Retinal pigment epithelial cell (primary cell): ENCODE measurements around the gene RUNX1.

Experiments used
- DNase-seq: peaks from one replicate; pipeline ENCODE4 v3.0.0-alpha.2; 2010; ENCODE audit warnings: low read depth
- H3K4me3 ChIP-seq: 2 replicates; pipeline ENCODE4 v1.5.1; 2011; ENCODE audit warnings: mild to moderate bottlenecking, low read length, control low read depth, moderate library complexity
- CTCF ChIP-seq: conservative IDR thresholded peaks from 2 replicates; pipeline ENCODE4 v1.5.1; 2011; ENCODE audit warnings: low read depth, low read length, control low read depth, inconsistent platforms

Gene RUNX1

DNA sequence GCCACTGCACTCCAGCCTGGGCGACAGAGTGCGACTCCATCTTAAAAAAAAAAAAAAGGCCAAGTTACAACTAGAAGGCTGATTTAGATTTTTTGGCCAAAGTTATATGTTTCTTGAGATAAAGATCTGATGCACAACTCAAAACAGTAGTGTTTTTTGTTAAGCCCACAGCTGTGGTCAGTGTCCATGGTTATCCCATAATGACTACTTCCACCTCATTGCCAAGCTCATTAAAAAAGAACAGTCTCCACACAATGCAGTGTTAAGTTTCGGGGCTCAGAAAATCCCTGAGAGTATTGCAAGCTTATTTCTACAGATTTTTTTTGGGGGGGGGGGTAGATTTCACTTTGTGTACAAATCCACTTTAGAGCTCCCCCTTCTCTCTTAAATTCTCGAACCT lies 120.5 kb downstream of the RUNX1 start:
- no peak for DNase-seq
- no peak for TF ChIP-seq CTCF
- no peak overlapping the region for H3K4me3 ChIP-seq

DNA sequence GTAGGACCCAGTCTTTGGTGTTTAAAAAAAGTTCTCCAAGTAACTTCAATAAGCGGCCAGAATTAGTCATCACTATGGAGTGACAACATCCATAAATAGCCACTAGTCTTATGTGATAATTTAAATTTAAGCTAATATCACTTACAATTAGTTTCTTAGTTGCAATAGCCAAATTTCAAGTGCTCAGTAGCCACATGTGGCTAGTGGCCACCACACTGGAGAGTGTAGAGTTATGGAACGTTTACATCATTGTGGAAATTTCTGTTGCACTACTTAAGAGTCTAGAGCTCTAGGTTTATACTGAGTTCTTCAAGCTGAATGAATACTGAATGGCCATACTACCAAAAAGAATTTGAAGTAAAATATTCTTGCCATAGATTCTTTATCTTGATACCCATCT lies 121.1 kb downstream of the RUNX1 start:
- H3K4me3 ChIP-seq, result no peak overlapping the region
- DNase-seq, result no peak
- no peak for TF ChIP-seq CTCF

DNA sequence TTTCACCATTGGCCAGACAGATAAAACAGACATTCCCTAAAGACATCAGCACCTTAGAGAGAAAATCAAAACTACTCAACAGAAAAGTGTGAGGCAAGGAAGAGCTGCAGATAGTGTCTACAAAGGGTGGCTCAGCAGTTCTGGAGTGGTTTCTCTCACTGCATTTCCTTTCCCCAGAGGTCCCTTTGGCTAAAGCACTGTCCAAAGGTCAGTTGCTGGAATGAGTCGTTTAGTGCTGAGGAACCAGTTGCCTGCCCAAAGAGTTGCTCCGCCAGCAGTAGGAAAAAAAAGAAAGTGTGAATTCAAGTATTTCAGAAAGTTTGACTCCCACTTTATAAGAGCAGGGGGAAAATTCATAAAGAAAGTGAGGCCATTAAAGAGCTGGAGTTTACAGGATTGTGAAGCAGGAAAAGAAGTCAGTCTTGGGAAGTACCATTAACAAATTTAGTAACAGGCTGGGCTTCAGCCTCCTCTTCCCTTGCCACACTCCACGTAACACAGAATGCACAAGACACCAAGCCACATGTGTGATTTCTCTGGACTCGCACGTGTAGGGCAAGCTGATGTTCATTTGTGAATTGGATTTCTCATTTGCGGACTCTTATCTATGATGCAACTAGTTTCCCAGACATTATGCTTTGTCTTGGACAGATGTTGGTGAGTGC lies 122.2 kb downstream of the RUNX1 start:
- TF ChIP-seq CTCF, result no peak
- no peak for DNase-seq
- no peak overlapping the region for H3K4me3 ChIP-seq

GRCh38 chr21:34925597-34925996 lies 123.5 kb downstream of the RUNX1 start:
- no peak for TF ChIP-seq CTCF
- no peak overlapping the region for H3K4me3 ChIP-seq
- DNase-seq, result no peak

- TF ChIP-seq CTCF, result no peak
- H3K4me3 ChIP-seq, result no peak overlapping the region
- no peak for DNase-seq
These were observed 124.2 kb downstream of the RUNX1 start for GRCh38 chr21:34924771-34925419.

DNA sequence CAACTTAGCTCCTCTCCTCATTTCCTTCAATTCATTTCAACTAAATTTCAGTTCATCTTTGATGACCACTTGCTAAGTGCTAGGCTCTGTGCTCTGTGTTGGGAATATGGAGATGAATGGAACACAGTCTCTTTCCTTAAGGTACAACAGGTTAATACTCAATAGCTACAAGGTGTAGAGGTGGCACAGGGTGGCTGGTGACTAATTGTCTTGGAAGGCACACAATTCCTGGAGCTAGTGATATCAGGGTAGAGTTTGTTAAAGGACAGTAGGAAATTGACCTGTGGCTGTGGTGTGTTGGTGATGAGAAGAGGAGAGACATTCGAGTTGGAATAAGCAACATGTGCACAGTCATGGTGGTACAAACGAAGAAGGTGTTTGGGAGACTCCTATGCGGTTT lies 124.9 kb downstream of the RUNX1 start:
- TF ChIP-seq CTCF, result no peak
- DNase-seq, result no peak
- H3K4me3 ChIP-seq, result no peak overlapping the region

DNA sequence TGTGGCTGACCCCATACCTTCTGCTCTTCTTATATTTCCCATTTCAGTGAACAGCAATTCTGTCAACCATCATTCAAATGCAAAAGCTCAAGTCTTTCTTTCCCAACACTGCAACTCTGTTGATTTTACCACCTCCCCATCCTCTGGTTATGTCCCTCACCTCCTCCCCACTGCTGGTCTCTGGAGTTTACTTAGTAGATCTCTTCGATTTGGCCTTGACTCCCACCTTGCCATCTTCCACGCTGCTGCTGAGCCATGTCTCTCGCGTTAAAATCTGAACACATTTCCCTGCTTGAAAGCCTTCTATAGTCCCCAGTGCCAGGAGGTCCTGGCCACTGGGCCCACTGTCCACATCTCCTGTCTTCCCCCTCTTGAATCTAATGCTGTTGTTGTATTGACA lies 125.5 kb downstream of the RUNX1 start:
- no peak for DNase-seq
- TF ChIP-seq CTCF, result no peak
- no peak overlapping the region for H3K4me3 ChIP-seq
